MM.1S (cell line): ENCODE measurements around the gene CADPS.

Source experiments
- DNase-seq: peaks from one replicate; pipeline ENCODE4 v3.0.0-alpha.2; 2015
- H2AFZ ChIP-seq: fragments of 300-600 bp; sonication (generic); 2 replicates; pipeline ENCODE4 v1.6.0; 2016; ENCODE audit warnings: antibody characterized with exemption, low read length
- H3F3A ChIP-seq: fragments of 300-600 bp; sonication (generic); 2 replicates; pipeline ENCODE4 v1.6.1; 2016; ENCODE audit warnings: mild to moderate bottlenecking, antibody characterized with exemption, low read length, moderate library complexity, mixed read lengths; ENCODE audit not compliant: insufficient read depth
- H3K27ac ChIP-seq: fragments of 300-600 bp; sonication (generic); 2 replicates; pipeline ENCODE4 v1.5.1; 2016; ENCODE audit warnings: mild to moderate bottlenecking, low read length
- H3K27me3 ChIP-seq: fragments of 300-600 bp; sonication (generic); replicated peaks from 2 replicates; pipeline ENCODE4 v1.6.0; 2016; ENCODE audit warnings: low read length; ENCODE audit not compliant: insufficient read depth
- H3K36me3 ChIP-seq: fragments of 300-600 bp; sonication (generic); replicated peaks from 2 replicates; pipeline ENCODE4 v1.6.1; 2016; ENCODE audit warnings: mild to moderate bottlenecking, low read length, mixed read lengths; ENCODE audit not compliant: insufficient read depth
- H3K4me1 ChIP-seq: fragments of 300-600 bp; sonication (generic); 2 replicates; pipeline ENCODE4 v1.6.1; 2016; ENCODE audit warnings: low read length, mixed read lengths
- H3K4me2 ChIP-seq: fragments of 300-600 bp; sonication (generic); 2 replicates; pipeline ENCODE4 v1.6.0; 2016; ENCODE audit warnings: low read depth, low read length
- H3K4me3 ChIP-seq: fragments of 300-600 bp; sonication (generic); 2 replicates; pipeline ENCODE4 v1.5.1; 2016; ENCODE audit warnings: low read length, mixed read lengths
- H3K79me2 ChIP-seq: fragments of 300-600 bp; sonication (generic); 2 replicates; pipeline ENCODE4 v1.6.1; 2016; ENCODE audit warnings: mixed run types, low read length, mixed read lengths
- H3K9ac ChIP-seq: fragments of 300-600 bp; sonication (generic); 2 replicates; pipeline ENCODE4 v1.6.1; 2016; ENCODE audit warnings: low read length, mixed read lengths
- H3K9me2 ChIP-seq: fragments of 300-600 bp; sonication (generic); replicated peaks from 2 replicates; pipeline ENCODE4 v1.6.1; 2016; ENCODE audit warnings: mild to moderate bottlenecking, low read length, mixed read lengths; ENCODE audit not compliant: insufficient read depth
- H3K9me3 ChIP-seq: fragments of 300-600 bp; sonication (generic); replicated peaks from 2 replicates; pipeline ENCODE4 v1.6.1; 2016; ENCODE audit warnings: mild to moderate bottlenecking, low read length, mixed read lengths; ENCODE audit not compliant: insufficient read depth
- H4K20me1 ChIP-seq: fragments of 300-600 bp; sonication (generic); 2 replicates; pipeline ENCODE4 v1.6.1; 2016; ENCODE audit warnings: mild to moderate bottlenecking, low read length, moderate library complexity, mixed read lengths; ENCODE audit not compliant: insufficient read depth
- CTCF ChIP-seq: fragments of 300-600 bp; sonication (generic); IDR thresholded peaks from 2 replicates; pipeline ENCODE4 v1.5.1; 2016; ENCODE audit warnings: antibody characterized with exemption, low read length, mixed read lengths
- EZH2 ChIP-seq: fragments of 300-600 bp; sonication (generic); optimal IDR thresholded peaks from 2 replicates; pipeline ENCODE3; 2017; ENCODE audit warnings: low read depth, mild to moderate bottlenecking, antibody characterized with exemption, low read length, mixed read lengths
- EZH2phosphoT487 ChIP-seq: fragments of 300-600 bp; sonication (generic); IDR thresholded peaks from 2 replicates; pipeline ENCODE4 v1.6.1; 2018; ENCODE audit warnings: antibody characterized with exemption, low read length

CADPS gene

GRCh38 chr3:62785384-62785783 lies 89.8 kb downstream of the CADPS start:
- H2AFZ ChIP-seq, result no peak overlapping the region
- no peaks in the 10 kb centered on the region for H4K20me1 ChIP-seq
- no peaks in the 10 kb centered on the region for H3K27me3 ChIP-seq
- no peak overlapping the region for H3K4me2 ChIP-seq
- no peaks in the 10 kb centered on the region for H3K4me1 ChIP-seq
- H3K9me2 ChIP-seq, result no peaks in the 10 kb centered on the region
- no peaks in the 10 kb centered on the region for H3K9me3 ChIP-seq
- TF ChIP-seq EZH2phosphoT487 (no peak), CTCF (no peak), EZH2 (no peak)
- no peak overlapping the region for H3K9ac ChIP-seq
- no peak overlapping the region for H3K4me3 ChIP-seq
- no peaks in the 10 kb centered on the region for H3K36me3 ChIP-seq
- DNase-seq, result no peak
- H3K27ac ChIP-seq, result no peak overlapping the region
- no peaks in the 10 kb centered on the region for H3K79me2 ChIP-seq
- H3F3A ChIP-seq, result no peaks in the 10 kb centered on the region

- H3K36me3 ChIP-seq, result no peaks in the 10 kb centered on the region
- H3K27ac ChIP-seq, result no peak overlapping the region
- H3F3A ChIP-seq, result no peaks in the 10 kb centered on the region
- H3K4me1 ChIP-seq, result no peaks in the 10 kb centered on the region
- TF ChIP-seq EZH2, result no peak
- TF ChIP-seq CTCF, result no peak
- no peak for TF ChIP-seq EZH2phosphoT487
- H3K9me2 ChIP-seq, result no peaks in the 10 kb centered on the region
- no peak overlapping the region for H2AFZ ChIP-seq
- H3K79me2 ChIP-seq, result no peaks in the 10 kb centered on the region
- H3K4me3 ChIP-seq, result no peak overlapping the region
- no peak overlapping the region for H3K4me2 ChIP-seq
- H3K9ac ChIP-seq, result no peak overlapping the region
- H4K20me1 ChIP-seq, result no peaks in the 10 kb centered on the region
- DNase-seq, result no peak
- H3K9me3 ChIP-seq, result no peaks in the 10 kb centered on the region
- no peaks in the 10 kb centered on the region for H3K27me3 ChIP-seq
These were observed 94.1 kb downstream of the CADPS start for GRCh38 chr3:62781121-62781520.

GRCh38 chr3:62777674-62778073 lies 97.5 kb downstream of the CADPS start:
- no peaks in the 10 kb centered on the region for H3K79me2 ChIP-seq
- H3K9me3 ChIP-seq, result no peaks in the 10 kb centered on the region
- no peak for TF ChIP-seq EZH2phosphoT487
- no peak for TF ChIP-seq EZH2
- TF ChIP-seq CTCF, result no peak
- no peaks in the 10 kb centered on the region for H3K36me3 ChIP-seq
- no peak overlapping the region for H2AFZ ChIP-seq
- H3K27me3 ChIP-seq, result no peaks in the 10 kb centered on the region
- DNase-seq, result no peak
- no peaks in the 10 kb centered on the region for H3K9me2 ChIP-seq
- H3K4me1 ChIP-seq, result no peaks in the 10 kb centered on the region
- no peak overlapping the region for H3K4me2 ChIP-seq
- no peak overlapping the region for H3K4me3 ChIP-seq
- no peaks in the 10 kb centered on the region for H3F3A ChIP-seq
- no peaks in the 10 kb centered on the region for H4K20me1 ChIP-seq
- no peak overlapping the region for H3K27ac ChIP-seq
- H3K9ac ChIP-seq, result no peak overlapping the region
